ENCODE measurements around the gene GOT1.

GRCh38 chr10:99419688-99420087 is 10.7 kb downstream of the GOT1 start:
- TF ChIP-seq, protein P1, sequence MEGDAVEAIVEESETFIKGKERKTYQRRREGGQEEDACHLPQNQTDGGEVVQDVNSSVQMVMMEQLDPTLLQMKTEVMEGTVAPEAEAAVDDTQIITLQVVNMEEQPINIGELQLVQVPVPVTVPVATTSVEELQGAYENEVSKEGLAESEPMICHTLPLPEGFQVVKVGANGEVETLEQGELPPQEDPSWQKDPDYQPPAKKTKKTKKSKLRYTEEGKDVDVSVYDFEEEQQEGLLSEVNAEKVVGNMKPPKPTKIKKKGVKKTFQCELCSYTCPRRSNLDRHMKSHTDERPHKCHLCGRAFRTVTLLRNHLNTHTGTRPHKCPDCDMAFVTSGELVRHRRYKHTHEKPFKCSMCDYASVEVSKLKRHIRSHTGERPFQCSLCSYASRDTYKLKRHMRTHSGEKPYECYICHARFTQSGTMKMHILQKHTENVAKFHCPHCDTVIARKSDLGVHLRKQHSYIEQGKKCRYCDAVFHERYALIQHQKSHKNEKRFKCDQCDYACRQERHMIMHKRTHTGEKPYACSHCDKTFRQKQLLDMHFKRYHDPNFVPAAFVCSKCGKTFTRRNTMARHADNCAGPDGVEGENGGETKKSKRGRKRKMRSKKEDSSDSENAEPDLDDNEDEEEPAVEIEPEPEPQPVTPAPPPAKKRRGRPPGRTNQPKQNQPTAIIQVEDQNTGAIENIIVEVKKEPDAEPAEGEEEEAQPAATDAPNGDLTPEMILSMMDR (IDR thresholded peaks at IDR 0.05; ENCODE audit: low read depth, low read length, missing input control) = no peak
- TF ChIP-seq FOXA1 (IDR thresholded peaks at IDR 0.05) (no peak), JUND (IDR thresholded peaks at IDR 0.05) (no peak), EGR1 (IDR thresholded peaks at IDR 0.05; ENCODE audit: low read depth in 2 of 2) (no peak)
- TF ChIP-seq, protein P2, sequence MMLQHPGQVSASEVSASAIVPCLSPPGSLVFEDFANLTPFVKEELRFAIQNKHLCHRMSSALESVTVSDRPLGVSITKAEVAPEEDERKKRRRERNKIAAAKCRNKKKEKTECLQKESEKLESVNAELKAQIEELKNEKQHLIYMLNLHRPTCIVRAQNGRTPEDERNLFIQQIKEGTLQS (IDR thresholded peaks at IDR 0.05) = no peak
- TF ChIP-seq, protein P3, sequence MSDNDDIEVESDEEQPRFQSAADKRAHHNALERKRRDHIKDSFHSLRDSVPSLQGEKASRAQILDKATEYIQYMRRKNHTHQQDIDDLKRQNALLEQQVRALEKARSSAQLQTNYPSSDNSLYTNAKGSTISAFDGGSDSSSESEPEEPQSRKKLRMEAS (IDR thresholded peaks at IDR 0.05) = no peak

Data from liver (tissue), 3 donors.